ENCODE results near the gene CMTR2.

DNA sequence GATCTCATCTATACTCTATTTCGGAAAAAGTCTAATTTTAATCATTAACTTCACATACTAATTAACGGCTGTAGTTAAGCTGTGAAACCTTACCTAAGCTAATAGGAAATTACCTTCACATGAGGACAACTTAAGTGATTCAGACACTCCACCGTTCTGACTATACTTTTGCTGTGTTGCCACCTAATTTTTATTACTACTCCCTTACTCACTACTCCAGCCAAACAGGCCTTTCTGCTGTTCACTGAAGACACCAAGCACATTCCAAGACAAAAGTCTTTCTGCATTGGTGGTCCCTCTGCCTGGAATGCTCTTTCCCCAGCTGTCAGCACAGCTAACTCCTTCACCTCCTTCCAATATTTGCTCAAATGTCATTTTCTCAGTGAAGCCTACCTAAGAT is 1.3 kb downstream of the CMTR2 start:
- TF ChIP-seq, protein P1, sequence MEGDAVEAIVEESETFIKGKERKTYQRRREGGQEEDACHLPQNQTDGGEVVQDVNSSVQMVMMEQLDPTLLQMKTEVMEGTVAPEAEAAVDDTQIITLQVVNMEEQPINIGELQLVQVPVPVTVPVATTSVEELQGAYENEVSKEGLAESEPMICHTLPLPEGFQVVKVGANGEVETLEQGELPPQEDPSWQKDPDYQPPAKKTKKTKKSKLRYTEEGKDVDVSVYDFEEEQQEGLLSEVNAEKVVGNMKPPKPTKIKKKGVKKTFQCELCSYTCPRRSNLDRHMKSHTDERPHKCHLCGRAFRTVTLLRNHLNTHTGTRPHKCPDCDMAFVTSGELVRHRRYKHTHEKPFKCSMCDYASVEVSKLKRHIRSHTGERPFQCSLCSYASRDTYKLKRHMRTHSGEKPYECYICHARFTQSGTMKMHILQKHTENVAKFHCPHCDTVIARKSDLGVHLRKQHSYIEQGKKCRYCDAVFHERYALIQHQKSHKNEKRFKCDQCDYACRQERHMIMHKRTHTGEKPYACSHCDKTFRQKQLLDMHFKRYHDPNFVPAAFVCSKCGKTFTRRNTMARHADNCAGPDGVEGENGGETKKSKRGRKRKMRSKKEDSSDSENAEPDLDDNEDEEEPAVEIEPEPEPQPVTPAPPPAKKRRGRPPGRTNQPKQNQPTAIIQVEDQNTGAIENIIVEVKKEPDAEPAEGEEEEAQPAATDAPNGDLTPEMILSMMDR (IDR thresholded peaks at IDR 0.05) = no peak
- TF ChIP-seq POLR2A (IDR thresholded peaks at IDR 0.05) = no peak
